Stimulated activated CD8-positive, alpha-beta memory T cell treated with anti-CD3 and anti-CD28 coated beads, Interleukin-7, amount 100 ng/mL, for 24 hours (primary cell): ENCODE results near the gene STIM2.

ENCODE experiments used
- DNase-seq: peaks from one replicate; pipeline ENCODE4 v3.0.0-alpha.2; 2020; ENCODE audit warnings: low read depth

The STIM2 gene

GRCh38 chr4:27040356-27040755, 179.7 kb downstream of the STIM2 start:
- no peak for DNase-seq

- DNase-seq: no peak
These were observed 181.8 kb downstream of the STIM2 start for GRCh38 chr4:27042411-27042810.

DNA sequence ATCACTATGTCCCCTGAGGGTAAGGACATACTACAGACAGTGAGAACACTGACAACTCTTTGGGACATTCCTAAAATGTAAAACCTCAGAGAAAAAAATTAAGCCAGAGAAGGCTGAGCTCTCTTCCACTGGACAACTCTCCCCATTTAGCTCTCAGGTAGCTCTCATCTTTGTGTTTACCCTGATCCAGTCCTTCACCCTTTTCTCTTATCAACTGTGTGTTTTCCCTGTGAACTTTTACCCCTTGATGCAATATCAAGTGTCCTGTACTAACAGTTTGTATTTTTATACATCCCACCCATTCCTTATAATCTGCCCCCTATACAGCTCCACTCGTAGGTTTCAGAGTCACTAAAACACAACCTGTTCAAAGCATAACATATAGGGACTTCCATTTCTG, 182.6 kb downstream of the STIM2 start:
- DNase-seq: no peak

DNA sequence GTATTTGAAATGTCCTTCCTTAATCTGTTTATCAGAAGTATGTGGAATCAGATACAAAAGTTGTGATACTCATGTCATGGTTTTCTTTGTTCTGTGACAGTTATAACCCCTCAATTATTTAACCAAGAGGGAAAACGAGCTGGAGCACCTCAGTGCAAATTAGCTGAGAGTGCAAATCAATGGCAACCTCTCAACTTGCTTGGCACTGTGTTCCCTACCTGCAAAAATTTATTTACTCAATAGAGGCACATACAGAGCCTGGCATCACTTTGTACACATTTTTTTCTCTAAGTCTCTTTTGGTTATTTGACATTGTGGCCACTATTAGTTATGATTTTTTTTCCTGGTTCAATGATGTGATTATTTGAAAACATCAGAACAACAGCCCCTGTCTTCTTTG, 186.2 kb downstream of the STIM2 start:
- DNase-seq: no peak

DNA sequence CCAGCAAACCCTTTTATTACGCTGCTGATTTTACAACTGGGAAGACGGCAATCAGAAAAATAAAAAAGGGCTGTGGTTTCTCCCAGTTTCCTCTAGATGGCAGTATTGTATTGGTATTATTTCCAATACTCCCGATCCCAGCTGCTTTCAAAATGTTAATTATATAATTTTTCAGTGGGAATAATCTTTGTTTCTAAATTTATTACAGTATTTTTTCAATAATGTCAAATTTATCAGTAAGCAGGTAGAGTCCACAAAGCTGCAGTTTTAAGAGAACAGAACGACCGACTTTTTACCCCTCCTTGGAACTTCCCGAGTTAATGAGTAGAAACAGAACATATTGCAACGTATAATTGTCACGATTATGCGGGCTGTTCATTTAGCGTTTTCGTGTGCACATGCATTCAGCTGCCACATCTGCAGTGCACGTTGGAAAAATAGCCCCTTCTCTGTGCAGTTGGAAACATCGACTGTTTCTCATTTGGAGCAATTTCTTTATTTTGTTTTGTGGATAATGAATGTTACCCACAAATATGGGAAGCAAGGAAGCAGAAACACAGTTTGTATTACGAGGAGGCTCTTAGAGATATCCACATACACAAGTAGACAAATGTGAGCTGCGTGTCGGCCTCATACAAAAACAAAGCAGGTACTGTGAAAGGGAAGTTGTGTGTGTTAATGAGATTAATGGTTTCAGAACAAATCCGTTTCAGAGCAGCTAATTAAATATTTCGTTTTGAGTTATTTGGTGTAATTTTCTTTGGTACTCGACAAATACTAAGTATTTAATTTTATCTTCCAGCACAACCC, 188.0 kb downstream of the STIM2 start:
- no peak for DNase-seq

DNA sequence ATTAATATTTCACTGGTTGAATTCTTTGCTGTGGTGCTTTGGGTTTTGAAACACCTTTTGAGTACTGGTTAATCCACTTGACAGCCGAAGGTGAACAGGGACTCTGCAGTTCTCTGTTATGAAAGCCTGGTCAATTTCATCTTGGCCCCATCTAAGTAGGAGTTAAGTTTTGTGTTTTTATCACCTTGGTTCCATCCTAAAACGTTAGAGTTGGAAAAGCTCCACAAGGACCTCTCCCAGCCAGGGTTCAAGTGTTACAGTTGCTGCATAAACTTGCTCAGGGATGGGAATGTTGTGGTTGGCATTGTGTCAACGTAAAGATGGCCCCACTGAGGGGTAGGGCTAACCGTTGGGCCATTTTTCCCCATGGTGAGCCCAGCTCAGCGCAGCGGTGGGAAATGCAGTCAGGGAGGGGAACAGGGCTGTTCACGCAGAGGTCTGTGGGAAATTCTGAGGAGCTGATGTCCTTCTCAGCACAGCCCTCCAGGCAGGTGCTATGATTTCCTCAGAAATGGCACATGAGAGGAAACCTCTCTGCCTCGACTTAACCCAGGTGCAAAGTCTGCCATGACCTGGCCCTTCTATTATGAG, 188.7 kb downstream of the STIM2 start:
- DNase-seq: no peak

DNA sequence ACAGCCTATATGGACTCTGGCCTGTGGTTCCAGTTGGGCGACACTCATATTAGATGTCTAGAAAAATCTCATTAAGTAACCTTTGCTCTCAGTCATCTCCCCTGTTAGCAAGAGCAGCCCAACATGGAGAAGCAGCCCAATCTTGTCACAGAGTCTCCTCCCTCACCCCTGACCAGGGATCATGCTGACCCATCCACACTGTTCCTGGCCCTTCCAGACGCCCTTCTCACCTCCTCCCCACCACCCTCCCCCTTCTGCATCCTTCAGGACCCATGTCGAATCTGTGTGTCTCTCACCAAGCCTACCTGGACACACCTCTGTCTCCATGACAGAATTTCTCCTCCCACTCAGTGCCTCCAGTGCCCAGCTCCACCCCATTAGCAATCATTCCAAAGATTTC, 190.1 kb downstream of the STIM2 start:
- no peak for DNase-seq

GRCh38 chr4:27055221-27055760, 194.7 kb downstream of the STIM2 start:
- no peak for DNase-seq

- no peak for DNase-seq
These were observed 195.6 kb downstream of the STIM2 start for GRCh38 chr4:27056281-27056680.

GRCh38 chr4:27057053-27057452, 196.4 kb downstream of the STIM2 start:
- DNase-seq: no peak

DNA sequence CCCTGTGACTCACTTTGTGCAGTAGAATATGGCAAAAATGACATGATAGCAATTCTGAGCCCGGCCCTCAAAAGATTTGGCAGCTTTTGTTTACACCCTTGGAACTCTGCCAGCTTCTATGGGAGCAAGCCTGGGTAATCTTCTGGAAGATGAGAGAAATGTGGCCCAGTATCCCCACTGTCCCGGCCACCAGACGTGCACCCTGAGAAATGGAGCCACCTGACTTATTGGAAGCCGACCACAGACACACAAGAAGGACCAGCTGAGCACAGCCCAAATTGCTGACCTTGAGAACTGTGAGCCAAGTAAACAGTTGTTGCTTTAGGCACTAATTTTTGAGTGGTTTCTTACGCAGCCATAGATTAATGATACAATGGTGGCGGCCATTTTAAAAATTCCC, 197.0 kb downstream of the STIM2 start:
- DNase-seq: no peak

- DNase-seq: no peak
These were observed 198.3 kb downstream of the STIM2 start for GRCh38 chr4:27058819-27059406.

DNA sequence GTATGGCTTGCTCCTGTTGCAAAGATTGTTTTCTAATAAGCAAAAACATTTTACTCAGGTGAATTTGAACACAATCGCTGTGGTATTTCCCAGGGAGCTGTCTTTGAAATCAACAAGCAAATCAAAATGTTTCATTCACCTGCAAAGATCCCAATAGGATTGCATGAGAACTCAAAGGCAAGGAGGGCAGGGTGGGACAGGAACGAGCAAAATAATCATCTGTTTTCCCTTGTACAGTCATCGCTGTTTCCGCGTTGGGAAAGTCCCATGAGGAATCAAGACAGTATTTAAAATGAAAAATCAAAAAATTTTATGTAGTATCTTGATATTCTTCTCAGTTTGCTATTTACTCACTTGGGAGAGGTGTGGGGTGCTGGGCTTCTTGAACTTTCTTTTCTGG, 198.8 kb downstream of the STIM2 start:
- DNase-seq: no peak

DNA sequence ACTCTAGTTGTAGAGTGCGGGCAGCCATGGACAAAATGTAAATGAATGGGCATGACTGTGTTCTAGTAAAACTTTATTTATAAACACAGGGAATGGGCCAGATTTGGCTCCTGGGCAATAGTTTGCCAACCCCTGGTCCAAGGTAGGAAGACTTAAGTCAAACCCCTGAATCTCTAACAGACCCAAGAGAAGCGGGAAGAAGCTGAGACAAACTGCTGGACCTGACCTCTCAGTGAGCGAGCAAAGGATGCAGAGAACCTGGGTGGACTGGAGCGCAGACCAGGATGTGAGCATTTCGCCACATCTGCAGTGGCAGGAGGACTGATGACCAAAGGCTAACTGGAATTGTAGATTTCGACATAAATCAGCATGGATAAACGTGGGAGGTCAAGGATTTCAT, 201.6 kb downstream of the STIM2 start:
- no peak for DNase-seq

DNA sequence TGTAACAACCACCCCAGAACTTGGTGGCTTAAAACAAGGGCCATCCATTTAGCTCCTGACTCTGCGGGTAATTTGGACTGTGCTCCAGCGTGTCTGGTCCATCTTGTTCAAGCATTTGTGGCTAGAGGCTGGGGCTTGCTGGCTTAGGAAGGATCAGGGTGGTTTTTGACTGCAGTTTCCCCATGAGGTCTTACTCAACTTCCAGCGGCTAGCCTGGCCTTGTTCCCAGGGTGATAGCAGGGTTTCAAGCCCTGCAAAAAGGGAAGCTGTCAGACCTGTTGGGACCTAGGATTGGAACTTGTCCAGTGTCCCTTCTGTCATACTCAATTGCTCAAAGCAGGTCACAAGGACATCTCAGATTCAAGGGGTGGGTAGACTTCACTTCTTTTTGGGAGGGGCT, 205.9 kb downstream of the STIM2 start:
- no peak for DNase-seq

DNA sequence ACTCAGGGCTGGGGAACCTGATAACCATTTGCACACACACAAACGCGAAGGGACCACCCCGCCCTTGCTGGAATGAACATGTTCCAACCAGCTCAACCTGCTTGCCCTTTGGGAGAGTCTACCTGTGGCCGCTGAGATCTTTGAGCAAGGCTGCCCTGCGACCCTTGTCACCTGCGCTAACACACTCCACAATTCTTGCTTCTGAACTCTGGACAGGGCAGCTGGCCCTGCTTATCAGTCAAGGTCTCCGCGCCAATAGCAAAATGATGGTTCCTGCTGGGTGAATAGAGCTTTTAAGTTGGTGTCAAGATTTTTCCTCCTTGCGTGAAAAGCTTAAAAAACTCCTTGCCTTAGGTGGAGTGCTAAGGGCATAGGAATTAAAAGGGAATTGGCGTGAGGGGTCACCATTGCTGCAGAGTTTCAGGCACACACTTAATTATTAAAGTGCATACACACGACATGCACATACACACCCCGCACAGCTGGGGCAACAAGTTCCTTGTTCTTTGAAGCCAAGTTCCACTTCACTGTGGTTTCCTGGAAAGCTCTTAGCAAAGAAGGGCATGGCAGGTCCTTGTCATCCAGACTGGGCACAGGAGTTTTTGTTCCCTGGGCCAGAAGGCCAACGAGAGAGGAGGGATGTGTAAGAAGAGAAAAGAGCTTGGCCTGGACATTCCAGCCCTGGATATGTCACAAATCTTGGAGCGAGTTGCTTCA, 207.7 kb downstream of the STIM2 start:
- DNase-seq: no peak
